NCI-H128 (cell line): ENCODE data around the gene RAB7B.

Experiments
- DNase-seq: peaks from one replicate; lab custom pipeline; 2025; ENCODE audit not compliant: unreplicated experiment; lab: John Stamatoyannopoulos, UW

RAB7B gene

GRCh38 chr1:205950826-205951549, 52.2 kb downstream of the RAB7B start:
- DNase-seq, result no peak

GRCh38 chr1:205950280-205950679, 52.9 kb downstream of the RAB7B start:
- no peak for DNase-seq

GRCh38 chr1:205949753-205950152, 53.4 kb downstream of the RAB7B start:
- DNase-seq, result no peak

GRCh38 chr1:205948886-205949285, 54.3 kb downstream of the RAB7B start:
- DNase-seq, result no peak

GRCh38 chr1:205948039-205948438, 55.2 kb downstream of the RAB7B start:
- DNase-seq, result no peak

- no peak for DNase-seq
Observed at GRCh38 chr1:205947024-205947423, 56.2 kb downstream of the RAB7B start.

GRCh38 chr1:205945069-205945468, 58.1 kb downstream of the RAB7B start:
- no peak for DNase-seq

- DNase-seq, result no peak
Observed at GRCh38 chr1:205944525-205944924, 58.7 kb downstream of the RAB7B start.

GRCh38 chr1:205943245-205943644, 60.0 kb downstream of the RAB7B start, which contains the start of gene SLC26A9:
Gene SLC26A9 (minus strand): TSS chr1:205943456. CDS start chr1:205935820, 7,636 bp downstream.
- DNase-seq, result no peak

- DNase-seq, result no peak
Observed at GRCh38 chr1:205942631-205943159, 60.5 kb downstream of the RAB7B start.

- no peak for DNase-seq
Observed at GRCh38 chr1:205940710-205941109, 62.5 kb downstream of the RAB7B start.

GRCh38 chr1:205939690-205940330, 63.4 kb downstream of the RAB7B start:
- DNase-seq, result peak; percentile 85

- no peak for DNase-seq
Observed at GRCh38 chr1:205938682-205939081, 64.5 kb downstream of the RAB7B start.

GRCh38 chr1:205936846-205937586, 66.2 kb downstream of the RAB7B start:
- DNase-seq, result no peak

- no peak for DNase-seq
Observed at GRCh38 chr1:205936311-205936710, 66.9 kb downstream of the RAB7B start.

GRCh38 chr1:205935869-205936268, 67.3 kb downstream of the RAB7B start:
- DNase-seq, result no peak

- DNase-seq, result no peak
Observed at GRCh38 chr1:205934788-205935187, 68.4 kb downstream of the RAB7B start.

GRCh38 chr1:205933671-205934618, 69.2 kb downstream of the RAB7B start:
- DNase-seq, result no peak

- DNase-seq, result no peak
Observed at GRCh38 chr1:205932776-205933175, 70.4 kb downstream of the RAB7B start.

GRCh38 chr1:205930799-205931281, 72.4 kb downstream of the RAB7B start:
- DNase-seq, result no peak
